ENCODE data around the gene FUT2.

The FUT2 gene

GRCh38 chr19:48752496-48753365, 57.0 kb downstream of the FUT2 start, which contains the start of gene FUT1:
FUT1 (minus strand) TSS chr19:48752641; CDS start chr19:48751281, 1,360 bp downstream.
- no peak for FAIRE-seq

GRCh38 chr19:48755084-48755641, 59.4 kb downstream of the FUT2 start, which contains the start of gene FGF21:
FGF21 (plus strand) TSS chr19:48755524; CDS start chr19:48756237, 713 bp downstream.
- FAIRE-seq: no peak

Data from endometrium (tissue), 2 donors.